Activated CD8-positive, alpha-beta memory T cell treated with anti-CD3 and anti-CD28 coated beads for 4 hours (primary cell): Measurements from ENCODE around the gene BTBD7.

Source experiments
- DNase-seq, 2 donors: peaks; one replicate each; pipeline ENCODE4 v3.0.0-alpha.2; 2020; ENCODE audit warnings: low read depth in 2 of 2

Gene BTBD7

DNA sequence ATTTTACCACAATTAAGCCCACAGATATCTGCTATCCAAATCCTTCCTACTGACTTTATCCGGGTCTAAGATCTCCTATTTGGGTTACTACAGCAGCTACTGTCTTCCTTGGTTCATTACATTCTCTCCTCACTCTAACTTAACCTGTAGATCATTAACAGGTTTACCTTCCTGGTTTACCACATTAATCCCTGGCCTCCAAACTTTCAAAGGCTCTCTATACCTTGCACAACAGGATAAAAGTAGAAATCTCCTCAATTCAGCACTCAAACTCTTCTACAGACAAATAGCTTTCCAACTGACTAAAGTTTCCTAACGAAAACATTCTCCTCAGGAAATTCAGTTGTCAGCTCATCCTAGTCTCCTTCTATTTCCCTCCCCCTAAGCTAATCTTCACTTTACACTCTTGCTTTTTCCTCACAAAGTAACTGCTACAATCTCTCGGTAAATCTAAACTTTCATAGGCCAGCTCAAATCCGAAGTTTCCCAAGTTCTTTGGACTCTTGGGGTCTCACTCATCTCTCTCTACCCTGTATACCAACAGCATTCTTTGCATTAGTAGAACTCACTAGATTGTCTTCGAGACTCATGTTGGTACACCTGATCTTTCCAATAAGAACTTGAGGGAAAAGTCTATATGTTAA is 2.7 kb downstream of the BTBD7 start:
- no peak for DNase-seq

DNA sequence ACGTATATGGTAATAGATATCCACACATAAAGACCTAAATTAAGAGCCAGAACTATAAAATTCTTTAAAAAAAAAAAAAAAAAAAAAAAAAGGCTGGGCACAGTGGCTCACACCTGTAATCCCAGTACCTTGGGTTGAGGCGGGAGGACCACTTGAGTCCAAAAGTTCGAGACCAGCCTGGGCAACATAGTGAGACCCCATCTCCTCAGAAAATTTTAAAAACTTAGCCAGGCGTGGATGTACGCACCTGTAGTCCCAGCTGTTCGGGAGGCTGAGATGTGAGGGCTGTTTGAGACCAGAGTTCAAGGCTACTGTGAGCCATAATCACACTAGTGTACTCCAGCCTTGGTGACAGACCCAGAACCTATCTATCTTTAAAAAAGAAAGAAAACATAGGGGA is 4.3 kb downstream of the BTBD7 start:
- no peak for DNase-seq

- no peak for DNase-seq
Observed at GRCh38 chr14:93326196-93326595, 6.6 kb downstream of the BTBD7 start.

- no peak for DNase-seq
Observed at GRCh38 chr14:93323600-93324174, 9.1 kb downstream of the BTBD7 start.

GRCh38 chr14:93322929-93323599 is 9.8 kb downstream of the BTBD7 start:
- no peak for DNase-seq

GRCh38 chr14:93320489-93320888 is 12.3 kb downstream of the BTBD7 start:
- no peak for DNase-seq

DNA sequence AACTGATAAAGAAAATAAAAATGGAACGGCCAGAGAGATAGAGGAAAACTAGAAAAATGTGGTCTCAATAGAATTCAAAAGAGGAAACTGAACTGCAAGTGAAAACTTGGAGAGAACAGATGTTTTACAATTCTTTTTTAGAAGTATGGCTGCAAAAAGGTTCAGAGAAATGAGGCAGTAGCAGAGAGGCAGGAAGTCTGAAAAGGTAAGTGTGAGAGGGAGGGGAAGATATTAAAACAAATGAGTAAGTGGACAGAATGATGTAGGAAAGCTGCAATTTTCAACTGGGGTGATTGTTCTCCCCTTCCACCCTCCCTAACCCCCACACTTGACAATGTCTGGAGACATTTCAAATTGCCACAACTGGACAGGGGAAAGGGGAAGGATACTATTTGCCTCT is 12.9 kb downstream of the BTBD7 start:
- no peak for DNase-seq

GRCh38 chr14:93319494-93319893 is 13.3 kb downstream of the BTBD7 start:
- DNase-seq = no peak

DNA sequence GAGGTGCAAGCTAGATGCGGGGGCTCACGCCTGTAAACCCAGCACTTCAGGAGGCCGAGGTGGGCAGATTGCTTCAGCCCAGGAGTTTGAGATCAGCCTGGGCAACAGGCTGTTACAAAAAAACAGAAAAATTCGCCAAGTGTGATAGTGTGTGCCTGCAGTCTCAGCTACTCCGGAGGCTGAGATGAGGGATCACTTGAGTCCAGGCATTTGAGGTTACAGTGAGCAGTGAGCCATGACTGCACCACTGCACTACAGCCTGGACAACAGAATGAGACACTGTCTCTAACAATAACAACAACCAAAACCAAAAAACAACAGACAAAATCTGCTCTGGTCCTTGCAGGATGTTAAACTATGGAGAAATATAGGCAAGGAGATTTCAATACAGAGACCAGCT is 13.9 kb downstream of the BTBD7 start:
- DNase-seq = no peak

- no peak for DNase-seq
Observed at GRCh38 chr14:93317875-93318807, 14.7 kb downstream of the BTBD7 start.

GRCh38 chr14:93317210-93317874 is 15.5 kb downstream of the BTBD7 start:
- no peak for DNase-seq

GRCh38 chr14:93316716-93317115 is 16.1 kb downstream of the BTBD7 start:
- no peak for DNase-seq

GRCh38 chr14:93315575-93315974 is 17.3 kb downstream of the BTBD7 start:
- DNase-seq = no peak

- DNase-seq = no peak
Observed at GRCh38 chr14:93311082-93311481, 21.8 kb downstream of the BTBD7 start.

- no peak for DNase-seq
Observed at GRCh38 chr14:93309427-93309966, 23.3 kb downstream of the BTBD7 start.

- no peak for DNase-seq
Observed at GRCh38 chr14:93308686-93309345, 24.0 kb downstream of the BTBD7 start.

- no peak for DNase-seq
Observed at GRCh38 chr14:93306812-93307211, 26.0 kb downstream of the BTBD7 start.

GRCh38 chr14:93305725-93306418 is 27.0 kb downstream of the BTBD7 start:
- DNase-seq = no peak

DNA sequence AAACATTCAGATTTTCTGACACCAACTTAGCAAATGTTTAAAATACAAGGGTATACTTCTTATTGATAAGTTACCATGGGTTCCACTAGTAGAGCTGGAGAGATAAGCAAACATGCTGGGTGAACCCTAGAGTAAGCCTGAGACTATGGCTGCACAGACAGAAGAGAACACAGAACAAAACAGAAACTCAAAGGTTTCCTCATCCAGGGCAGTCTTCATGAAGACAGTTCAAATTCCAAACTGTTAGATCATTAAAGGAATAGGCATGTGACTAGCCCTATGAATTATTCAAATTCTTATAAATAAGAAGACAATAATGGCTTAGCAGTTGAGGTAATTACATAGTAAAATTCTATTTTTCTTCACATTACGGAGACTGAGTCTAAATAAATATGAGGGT is 28.1 kb downstream of the BTBD7 start:
- DNase-seq = no peak

DNA sequence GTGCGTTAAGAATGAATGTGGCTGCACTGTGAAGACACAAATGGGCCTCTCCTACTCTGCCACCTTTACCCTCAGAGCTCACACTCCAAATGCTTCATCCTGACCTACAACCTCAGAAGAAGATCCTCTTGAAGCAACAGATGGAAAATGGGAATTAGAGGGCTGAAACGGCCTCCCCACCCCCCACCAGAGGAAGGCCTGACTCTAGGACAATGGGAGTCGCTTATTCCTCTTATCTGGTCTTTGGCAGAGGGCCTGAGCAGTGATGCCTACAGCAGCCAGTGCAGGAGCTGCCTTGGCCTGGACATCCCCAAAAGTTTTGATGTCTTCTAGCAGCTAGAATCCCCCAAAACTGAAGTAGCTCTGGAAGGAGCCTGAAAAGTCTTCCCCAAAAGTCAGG is 29.2 kb downstream of the BTBD7 start:
- DNase-seq = no peak
